Choroid plexus epithelial cell (primary cell): ENCODE data around the gene HHIPL1.
"Not testable (repeated sequence)": the region's sequence is repeated elsewhere in the genome, so short reads cannot be mapped to it uniquely, and the experiment has no call there.

Source experiments
- DNase-seq: peaks from one replicate; pipeline ENCODE4 v3.0.0-alpha.2; 2010; ENCODE audit warnings: low read depth
- H3K4me3 ChIP-seq: 2 replicates; pipeline ENCODE4 v1.5.1; 2011; ENCODE audit warnings: low read depth, mild to moderate bottlenecking, control low read depth, low read length, moderate library complexity
- CTCF ChIP-seq: conservative IDR thresholded peaks from 2 replicates; pipeline ENCODE4 v1.5.1; 2011; ENCODE audit warnings: low read depth, mild to moderate bottlenecking, control low read depth, inconsistent platforms, low read length, moderate library complexity

HHIPL1 gene

GRCh38 chr14:99659333-99659741 is 14.4 kb downstream of the HHIPL1 start:
- no peak for DNase-seq
- no peak for TF ChIP-seq CTCF
- H3K4me3 ChIP-seq, result no peak overlapping the region

GRCh38 chr14:99660006-99660566 is 15.2 kb downstream of the HHIPL1 start:
- DNase-seq, result no peak
- no peak for TF ChIP-seq CTCF
- H3K4me3 ChIP-seq, result no peak overlapping the region

GRCh38 chr14:99660794-99661193 is 15.9 kb downstream of the HHIPL1 start:
- DNase-seq, result no peak
- no peak overlapping the region for H3K4me3 ChIP-seq
- TF ChIP-seq CTCF, result no peak

- not testable (repeated sequence) for DNase-seq, H3K4me3 ChIP-seq
Observed at GRCh38 chr14:99661206-99661605, 16.3 kb downstream of the HHIPL1 start.

GRCh38 chr14:99662846-99663245 is 17.9 kb downstream of the HHIPL1 start:
- H3K4me3 ChIP-seq, result no peak overlapping the region
- DNase-seq, result no peak

GRCh38 chr14:99663386-99664057 is 18.6 kb downstream of the HHIPL1 start:
- DNase-seq, result no peak
- no peak overlapping the region for H3K4me3 ChIP-seq
- no peak for TF ChIP-seq CTCF

More at GRCh38 chr14:99662846-99663245, 17.9 kb downstream of the HHIPL1 start:
- TF ChIP-seq CTCF, result no peak

GRCh38 chr14:99664058-99664936 is 19.4 kb downstream of the HHIPL1 start:
- DNase-seq, result no peak
- no peak overlapping the region for H3K4me3 ChIP-seq
- no peak for TF ChIP-seq CTCF
